Loucy (cell line): ENCODE measurements around the gene PCSK5.

Experiments
- H2AFZ ChIP-seq: fragments of 200-600 bp; sonication (generic); 2 replicates; pipeline ENCODE4 v1.6.0; 2016; ENCODE audit warnings: antibody characterized with exemption, mild to moderate bottlenecking, low read length, moderate library complexity
- H3F3A ChIP-seq: fragments of 200-600 bp; 2 replicates; pipeline ENCODE4 v1.6.0; 2016; ENCODE audit warnings: antibody characterized with exemption, low read depth, mild to moderate bottlenecking
- H3K27me3 ChIP-seq: fragments of 200-600 bp; sonication (generic); 2 replicates; pipeline ENCODE4 v1.6.1; 2014; ENCODE audit warnings: low read length, mild to moderate bottlenecking; ENCODE audit not compliant: insufficient read depth, poor library complexity, severe bottlenecking
- H3K36me3 ChIP-seq: fragments of 200-600 bp; sonication (generic); 2 replicates; pipeline ENCODE4 v1.6.1; 2016; ENCODE audit warnings: low read length; ENCODE audit not compliant: insufficient read depth
- H3K4me1 ChIP-seq: fragments of 200-600 bp; sonication (generic); 2 replicates; pipeline ENCODE4 v1.5.1; 2014; ENCODE audit warnings: low read length, mild to moderate bottlenecking; ENCODE audit not compliant: insufficient read depth, poor library complexity, severe bottlenecking
- H3K4me2 ChIP-seq: fragments of 200-600 bp; sonication (generic); 2 replicates; pipeline ENCODE4 v1.6.0; 2014; ENCODE audit warnings: antibody characterized with exemption, low read length, low read depth, mild to moderate bottlenecking; ENCODE audit not compliant: poor library complexity, severe bottlenecking
- H3K4me3 ChIP-seq: fragments of 200-600 bp; sonication (generic); 2 replicates; pipeline ENCODE4 v1.5.1; 2014; ENCODE audit warnings: low read length, mild to moderate bottlenecking, mixed read lengths; ENCODE audit not compliant: poor library complexity, severe bottlenecking
- H3K79me2 ChIP-seq: fragments of 200-600 bp; sonication (generic); 2 replicates; pipeline ENCODE4 v1.6.1; 2014; ENCODE audit warnings: low read length; ENCODE audit not compliant: insufficient read depth
- H3K9ac ChIP-seq: fragments of 200-600 bp; sonication (generic); 2 replicates; pipeline ENCODE4 v1.6.0; 2014; ENCODE audit warnings: mild to moderate bottlenecking, low read depth, low read length, moderate library complexity; ENCODE audit not compliant: poor library complexity, severe bottlenecking
- H3K9me2 ChIP-seq: fragments of 200-600 bp; sonication (generic); replicated peaks from 2 replicates; pipeline ENCODE4 v1.6.1; 2016; ENCODE audit warnings: low read depth, low read length, mixed read lengths
- H3K9me3 ChIP-seq: fragments of 200-600 bp; sonication (generic); 2 replicates; pipeline ENCODE4 v1.6.1; 2014; ENCODE audit warnings: mild to moderate bottlenecking, antibody characterized with exemption, low read length, low read depth; ENCODE audit not compliant: insufficient read depth
- H4K20me1 ChIP-seq: fragments of 200-600 bp; sonication (generic); 2 replicates; pipeline ENCODE4 v1.6.0; 2014; ENCODE audit warnings: antibody characterized with exemption, low read length, mild to moderate bottlenecking; ENCODE audit not compliant: insufficient read depth, poor library complexity, severe bottlenecking
- EZH2phosphoT487 ChIP-seq: fragments of 200-600 bp; IDR thresholded peaks from 2 replicates; pipeline ENCODE4 v1.6.1; 2018; ENCODE audit warnings: antibody characterized with exemption, mild to moderate bottlenecking, moderate library complexity, borderline replicate concordance
- TF ChIP-seq, protein P1 (sequence below): fragments of 200-600 bp; sonication (generic); conservative IDR thresholded peaks from 2 replicates; pipeline ENCODE4 v1.5.1; 2014; ENCODE audit warnings: mild to moderate bottlenecking, antibody characterized with exemption, low read length

PCSK5 gene

DNA sequence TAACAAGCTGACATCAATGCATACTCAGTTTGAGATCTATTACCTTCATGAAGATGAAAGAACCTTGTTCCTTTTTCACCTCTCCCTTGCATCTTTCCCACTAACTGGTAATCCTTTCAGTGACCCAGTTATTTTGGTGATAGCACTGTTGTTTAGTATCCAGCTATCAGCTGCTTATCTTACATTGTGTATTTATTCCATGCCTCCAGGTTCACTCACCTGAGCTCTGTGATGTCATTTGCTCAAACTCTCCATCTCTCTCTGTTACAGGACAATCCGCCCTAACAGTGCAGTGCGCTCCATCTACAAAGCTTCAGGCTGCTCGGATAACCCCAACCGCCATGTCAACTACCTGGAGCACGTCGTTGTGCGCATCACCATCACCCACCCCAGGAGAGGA, 268.2 kb downstream of the PCSK5 start:
- Histone ChIP-seq H3K4me3 (no peak overlapping the region), H3K4me2 (no peak overlapping the region)
- no peak for TF ChIP-seq EZH2phosphoT487
- TF ChIP-seq, protein P1, sequence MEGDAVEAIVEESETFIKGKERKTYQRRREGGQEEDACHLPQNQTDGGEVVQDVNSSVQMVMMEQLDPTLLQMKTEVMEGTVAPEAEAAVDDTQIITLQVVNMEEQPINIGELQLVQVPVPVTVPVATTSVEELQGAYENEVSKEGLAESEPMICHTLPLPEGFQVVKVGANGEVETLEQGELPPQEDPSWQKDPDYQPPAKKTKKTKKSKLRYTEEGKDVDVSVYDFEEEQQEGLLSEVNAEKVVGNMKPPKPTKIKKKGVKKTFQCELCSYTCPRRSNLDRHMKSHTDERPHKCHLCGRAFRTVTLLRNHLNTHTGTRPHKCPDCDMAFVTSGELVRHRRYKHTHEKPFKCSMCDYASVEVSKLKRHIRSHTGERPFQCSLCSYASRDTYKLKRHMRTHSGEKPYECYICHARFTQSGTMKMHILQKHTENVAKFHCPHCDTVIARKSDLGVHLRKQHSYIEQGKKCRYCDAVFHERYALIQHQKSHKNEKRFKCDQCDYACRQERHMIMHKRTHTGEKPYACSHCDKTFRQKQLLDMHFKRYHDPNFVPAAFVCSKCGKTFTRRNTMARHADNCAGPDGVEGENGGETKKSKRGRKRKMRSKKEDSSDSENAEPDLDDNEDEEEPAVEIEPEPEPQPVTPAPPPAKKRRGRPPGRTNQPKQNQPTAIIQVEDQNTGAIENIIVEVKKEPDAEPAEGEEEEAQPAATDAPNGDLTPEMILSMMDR: no peak

GRCh38 chr9:76159293-76159926, 268.9 kb downstream of the PCSK5 start:
- H3K4me2 ChIP-seq: no peak overlapping the region
- no peak for TF ChIP-seq EZH2phosphoT487
- TF ChIP-seq, protein P1: no peak

More for the DNA sequence above, 268.2 kb downstream of the PCSK5 start:
- no peak overlapping the region for H2AFZ ChIP-seq
- no peaks in the 10 kb centered on the region for H3K9me3 ChIP-seq
- no peaks in the 10 kb centered on the region for H3K9me2 ChIP-seq
- H3K27me3 ChIP-seq: no peaks in the 10 kb centered on the region
- H3K4me1 ChIP-seq: peaks cover 13% of the 10 kb centered on the region
- H3K36me3 ChIP-seq: no peaks in the 10 kb centered on the region
- H3F3A ChIP-seq: no peaks in the 10 kb centered on the region
- H3K79me2 ChIP-seq: no peaks in the 10 kb centered on the region
- H3K9ac ChIP-seq: no peak overlapping the region
- no peaks in the 10 kb centered on the region for H4K20me1 ChIP-seq

GRCh38 chr9:76161106-76161505, 270.6 kb downstream of the PCSK5 start:
- Histone ChIP-seq H2AFZ (no peak overlapping the region), H3K4me2 (no peak overlapping the region), H3K27me3 (no peaks in the 10 kb centered on the region), H3K9me3 (no peaks in the 10 kb centered on the region), H3K9me2 (no peaks in the 10 kb centered on the region), H3K79me2 (no peaks in the 10 kb centered on the region), H3K36me3 (no peaks in the 10 kb centered on the region), H3K9ac (no peak overlapping the region), H3F3A (no peaks in the 10 kb centered on the region), H4K20me1 (no peaks in the 10 kb centered on the region), H3K4me1 (peaks cover 18% of the 10 kb centered on the region), H3K4me3 (no peak overlapping the region)
- TF ChIP-seq, protein P1: no peak
- TF ChIP-seq EZH2phosphoT487: no peak

More at GRCh38 chr9:76159293-76159926, 268.9 kb downstream of the PCSK5 start:
- no peak overlapping the region for H3K9ac ChIP-seq
- H3K4me3 ChIP-seq: no peak overlapping the region
- no peaks in the 10 kb centered on the region for H3K9me3 ChIP-seq
- H3K27me3 ChIP-seq: no peaks in the 10 kb centered on the region
- H4K20me1 ChIP-seq: no peaks in the 10 kb centered on the region
- no peaks in the 10 kb centered on the region for H3F3A ChIP-seq
- H3K4me1 ChIP-seq: peaks cover 10% of the 10 kb centered on the region
- no peaks in the 10 kb centered on the region for H3K36me3 ChIP-seq
- H3K9me2 ChIP-seq: no peaks in the 10 kb centered on the region
- no peaks in the 10 kb centered on the region for H3K79me2 ChIP-seq
- H2AFZ ChIP-seq: no peak overlapping the region
